ENCODE data around the gene LATS2. TPM values are rescaled to one million over a fixed set of nuclear protein-coding genes. Genes with fewer than 3 reads are reported as not detected.
"Not testable (repeated sequence)": the region's sequence is repeated elsewhere in the genome, so short reads cannot be mapped to it uniquely, and the experiment has no call there.

LATS2 gene
- total RNA-seq, 1 donor from 2014 or later: 11.6 TPM

DNA sequence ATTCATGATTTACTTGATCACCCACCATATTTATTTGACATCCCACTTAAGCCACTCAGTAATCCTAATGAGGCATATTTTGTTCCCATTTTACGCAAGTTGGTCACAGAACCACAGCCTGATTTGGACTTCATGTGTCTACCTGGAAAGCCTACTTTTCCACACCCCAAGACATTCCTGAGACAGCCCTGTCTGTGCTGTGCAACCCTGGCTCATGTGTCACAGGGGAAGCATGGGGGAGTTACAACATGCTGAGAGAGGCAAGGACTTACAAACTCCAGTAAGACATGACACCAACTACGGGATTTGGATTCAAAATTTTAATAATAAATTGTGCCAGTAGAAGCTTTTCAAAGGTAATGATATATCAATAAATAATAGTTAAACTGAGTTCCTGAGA is 88.7 kb downstream of the LATS2 start:
- ATAC-seq (no peak), DNase-seq (ENCODE audit: low spot score) (no peak)

DNA sequence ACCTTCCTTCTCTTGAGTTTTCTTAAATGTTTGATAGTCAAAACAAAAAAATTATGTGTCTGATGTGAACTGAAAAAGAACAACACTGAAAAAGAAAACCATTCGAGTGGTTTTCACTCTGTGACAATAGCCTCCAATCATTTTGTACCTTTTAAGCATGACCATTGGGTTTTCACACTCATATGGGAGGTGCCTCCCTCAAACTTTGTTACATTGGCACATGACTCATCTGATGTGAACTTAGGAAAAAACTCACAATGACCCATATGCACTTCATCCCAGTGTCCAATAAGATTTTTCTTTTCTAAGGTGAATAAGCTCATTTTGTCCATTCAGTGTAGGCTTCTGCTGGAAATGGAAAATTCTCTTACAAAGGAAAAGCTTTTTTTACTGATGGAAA is 92.2 kb downstream of the LATS2 start:
- no peak for ATAC-seq
- no peak for DNase-seq (ENCODE audit: low spot score)

DNA sequence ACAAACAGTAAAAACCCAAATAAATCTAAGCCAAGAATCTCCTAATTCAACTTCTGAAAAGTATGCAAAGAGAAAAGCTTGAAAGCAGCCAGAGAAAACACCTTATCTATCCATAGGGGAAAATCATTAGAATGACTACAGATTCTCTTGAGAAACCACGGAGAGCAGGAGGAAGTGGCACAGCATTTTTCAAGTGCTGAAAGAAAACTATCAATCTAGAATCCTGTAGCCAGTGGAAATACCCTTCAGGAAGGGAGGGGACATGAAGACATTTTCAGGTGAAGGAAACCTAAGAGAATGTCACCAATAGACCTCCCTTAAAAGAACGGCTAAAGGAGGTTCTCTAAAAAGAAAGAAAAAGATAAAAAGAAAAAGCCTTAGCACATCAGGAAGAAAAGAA is 92.6 kb downstream of the LATS2 start:
- no peak for ATAC-seq

GRCh38 chr13:20967340-20967739 is 94.0 kb downstream of the LATS2 start:
- ATAC-seq (no peak), DNase-seq (ENCODE audit: low spot score) (no peak)

More for the DNA sequence above, 92.6 kb downstream of the LATS2 start:
- no peak for DNase-seq (ENCODE audit: low spot score)

GRCh38 chr13:20964904-20965303 is 96.5 kb downstream of the LATS2 start:
- DNase-seq (ENCODE audit: low spot score) (no peak), ATAC-seq (no peak)

- ATAC-seq: not testable (repeated sequence)
These were observed 99.7 kb downstream of the LATS2 start for GRCh38 chr13:20961663-20962062.

GRCh38 chr13:20960663-20961309 is 100.6 kb downstream of the LATS2 start:
- ATAC-seq: peak; percentile 89
- peak; percentile 49 for DNase-seq (ENCODE audit: low spot score)

More at GRCh38 chr13:20961663-20962062, 99.7 kb downstream of the LATS2 start:
- not testable (repeated sequence) for DNase-seq (ENCODE audit: low spot score)

GRCh38 chr13:20957049-20957620 is 104.3 kb downstream of the LATS2 start:
- not testable (repeated sequence) for ATAC-seq

GRCh38 chr13:20955496-20955895 is 105.9 kb downstream of the LATS2 start:
- no peak for ATAC-seq
- DNase-seq (ENCODE audit: low spot score): no peak

More at GRCh38 chr13:20957049-20957620, 104.3 kb downstream of the LATS2 start:
- DNase-seq (ENCODE audit: low spot score): not testable (repeated sequence)

- ATAC-seq (peak; percentile 68), DNase-seq (ENCODE audit: low spot score) (peak; percentile 51)
These were observed 108.0 kb downstream of the LATS2 start for GRCh38 chr13:20953245-20953931.

- ATAC-seq (no peak), DNase-seq (ENCODE audit: low spot score) (no peak)
These were observed 108.5 kb downstream of the LATS2 start for GRCh38 chr13:20952838-20953237.

GRCh38 chr13:20948001-20948400 is 113.4 kb downstream of the LATS2 start:
- ATAC-seq; DNase-seq (ENCODE audit: low spot score): not testable (repeated sequence)

GRCh38 chr13:20945952-20946383 is 115.4 kb downstream of the LATS2 start:
- ATAC-seq (no peak), DNase-seq (ENCODE audit: low spot score) (no peak)

- ATAC-seq: peak; percentile 27
- DNase-seq (ENCODE audit: low spot score): no peak
These were observed 118.3 kb downstream of the LATS2 start for GRCh38 chr13:20942938-20943559.

GRCh38 chr13:20940511-20940910 is 120.9 kb downstream of the LATS2 start:
- not testable (repeated sequence) for ATAC-seq; DNase-seq (ENCODE audit: low spot score)

- ATAC-seq: no peak
- DNase-seq (ENCODE audit: low spot score): no peak
These were observed 121.3 kb downstream of the LATS2 start for GRCh38 chr13:20940083-20940482.

DNA sequence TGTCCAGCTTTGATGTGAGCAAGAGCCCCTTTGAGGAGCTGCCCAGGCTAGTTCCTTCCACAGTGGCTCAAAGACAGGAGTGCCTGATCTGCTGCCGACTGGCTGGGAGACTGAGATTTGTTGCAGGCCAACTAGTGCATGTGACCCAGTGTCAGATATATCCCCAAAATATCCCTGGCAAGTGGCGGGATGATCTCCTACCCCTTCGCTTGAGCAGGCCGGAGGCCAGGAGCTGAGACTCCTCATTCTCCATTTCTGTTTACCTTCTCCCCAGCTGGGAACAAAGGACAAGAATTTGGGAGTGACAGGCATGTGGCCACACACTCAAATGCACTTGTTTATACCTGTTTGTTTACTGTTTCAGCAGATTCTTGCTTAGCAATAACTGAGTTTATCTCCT is 121.7 kb downstream of the LATS2 start:
- DNase-seq (ENCODE audit: low spot score) (no peak), ATAC-seq (no peak)

DNA sequence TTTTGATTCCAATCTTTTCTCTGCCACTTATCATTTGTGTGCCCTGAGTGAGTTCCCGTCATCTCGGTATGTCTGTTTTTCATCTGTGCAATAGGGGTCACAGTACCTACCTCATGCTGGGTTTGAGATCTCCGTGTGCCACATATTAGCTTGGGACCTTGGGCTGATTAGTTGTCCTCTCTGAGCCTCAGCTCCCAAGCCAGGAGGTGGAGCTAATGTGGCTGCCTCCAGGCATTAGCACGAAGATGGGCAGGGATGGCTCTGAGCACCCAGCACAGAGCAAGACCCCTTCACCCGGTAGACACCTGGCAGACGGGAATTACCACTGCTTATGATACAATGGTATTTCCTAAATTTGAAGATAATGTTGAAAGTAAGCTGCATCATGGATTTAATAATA is 123.1 kb downstream of the LATS2 start:
- DNase-seq (ENCODE audit: low spot score): no peak
- no peak for ATAC-seq

DNA sequence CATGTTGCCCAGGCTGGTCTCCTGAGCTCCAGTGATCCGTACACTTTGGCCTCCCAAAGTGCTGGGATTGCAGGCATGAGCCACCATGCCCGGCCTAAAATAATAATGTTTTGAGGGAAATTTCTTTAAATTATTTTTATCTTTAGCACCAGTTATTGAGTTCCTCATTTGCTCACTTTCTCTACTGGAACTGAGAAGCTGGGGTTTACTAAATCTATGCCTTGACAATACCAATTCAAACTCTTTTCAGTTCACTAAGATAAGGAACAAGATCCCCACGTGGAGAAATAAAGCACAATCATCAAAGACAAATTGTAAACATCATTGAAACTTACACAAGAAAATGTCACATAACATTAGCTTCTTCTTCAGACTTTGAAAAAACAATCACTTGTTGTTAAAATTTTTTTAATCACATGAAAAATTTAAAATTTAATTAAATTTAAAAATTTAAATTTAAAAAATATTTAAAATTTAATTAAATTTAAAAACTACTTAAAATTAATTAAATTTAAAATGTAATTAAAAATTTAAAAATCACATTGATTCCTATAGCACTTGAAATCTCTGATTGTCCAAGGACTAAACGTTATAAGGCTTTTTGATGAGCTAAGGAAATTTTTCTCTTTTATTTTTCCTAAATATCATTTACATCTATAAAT is 133.7 kb downstream of the LATS2 start:
- ATAC-seq: no peak
- no peak for DNase-seq (ENCODE audit: low spot score)

DNA sequence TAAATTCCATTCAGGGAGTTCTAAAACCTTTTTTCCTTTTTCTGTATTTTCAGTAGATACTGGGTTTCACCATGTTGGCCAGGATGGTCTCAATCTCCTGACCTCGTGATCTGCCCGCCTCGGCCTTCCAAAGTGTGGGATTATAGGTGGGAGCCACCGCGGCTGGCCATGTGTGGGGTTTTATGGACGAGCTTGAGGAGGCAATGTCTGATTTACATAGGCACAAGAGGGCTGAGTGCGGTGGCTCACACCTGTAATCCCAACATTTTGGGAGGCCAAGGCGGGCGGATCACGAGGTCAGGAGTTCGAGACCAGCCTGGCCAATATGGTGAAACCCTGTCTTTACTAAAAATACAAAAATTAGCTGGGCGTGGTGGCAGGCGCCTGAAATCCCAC is 136.0 kb downstream of the LATS2 start:
- not testable (repeated sequence) for ATAC-seq; DNase-seq (ENCODE audit: low spot score)

Measured in left lobe of liver (tissue), 2 donors.